ENCODE data around the gene RCVRN.

GRCh38 chr17:9944704-9945103 lies 39.6 kb upstream of the RCVRN start:
- TF ChIP-seq CTCF (tag by site-specific recombination; IDR thresholded peaks at IDR 0.05) (no peak), TCF7L2 (IDR thresholded peaks at IDR 0.05; ENCODE audit: borderline replicate concordance, low read depth, low read length) (no peak), ZNF664 (tag by site-specific recombination; IDR thresholded peaks at IDR 0.05) (no peak), REST (tag by site-specific recombination; IDR thresholded peaks at IDR 0.05) (no peak), ZBTB17 (tag by site-specific recombination; IDR thresholded peaks at IDR 0.05) (no peak; the same call in 1 of the 2 replicates), ZBTB8A (tag by site-specific recombination; IDR thresholded peaks at IDR 0.05) (no peak), EGR2 (tag by site-specific recombination; IDR thresholded peaks at IDR 0.05; ENCODE audit: low read depth) (no peak)
